GM11168 (cell line): ENCODE measurements around the gene BTBD3.

Source experiments
- in situ Hi-C: fragments of 300-500 bp; cut with MboI; formaldehyde crosslinking; loops from one replicate; pipeline ENCODE4 v1.12.0; 2022; ENCODE audit warnings: low sequenced_read_pairs; ENCODE audit not compliant: unreplicated experiment

BTBD3 gene

DNA sequence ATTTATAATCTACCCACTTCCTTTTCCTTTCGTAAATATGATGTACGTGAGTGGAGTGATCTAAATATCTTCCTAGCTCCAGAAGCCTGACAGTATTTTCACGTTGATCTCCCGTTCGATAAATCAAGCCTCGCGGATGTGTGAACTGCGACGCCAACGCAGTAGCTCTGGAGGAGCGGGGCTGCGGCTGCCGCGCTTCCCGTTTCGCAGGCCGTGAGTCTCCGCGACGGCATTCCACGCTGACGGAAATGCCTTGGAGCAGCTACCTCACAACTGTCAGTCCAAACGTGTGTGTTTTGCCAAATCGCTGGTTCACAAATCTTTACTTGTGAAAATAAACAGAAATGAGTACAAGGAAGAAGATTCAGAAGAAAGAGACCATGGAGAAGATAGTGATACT lies 41.2 kb downstream of the BTBD3 start:
- in situ Hi-C loops = no loop called here

DNA sequence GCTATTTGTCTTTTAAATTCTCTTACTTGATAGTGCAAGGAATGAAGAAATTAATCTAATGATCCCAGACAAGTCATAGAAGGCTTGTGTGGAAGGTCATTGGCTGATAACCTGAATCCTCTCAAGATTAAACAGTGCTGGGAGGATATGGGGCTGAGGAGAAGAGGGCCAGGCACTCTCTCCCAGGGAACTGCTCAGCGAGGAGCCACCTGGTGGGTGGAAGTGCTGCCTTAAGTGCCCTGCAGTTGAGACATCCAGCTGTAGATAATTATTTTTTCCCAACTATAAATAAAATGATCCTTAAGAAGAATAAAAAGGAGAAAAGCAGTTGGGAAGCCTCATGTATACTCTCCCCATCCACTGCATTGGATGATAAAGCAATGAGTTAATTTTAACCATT lies 47.9 kb downstream of the BTBD3 start:
- in situ Hi-C loops = no loop called here

DNA sequence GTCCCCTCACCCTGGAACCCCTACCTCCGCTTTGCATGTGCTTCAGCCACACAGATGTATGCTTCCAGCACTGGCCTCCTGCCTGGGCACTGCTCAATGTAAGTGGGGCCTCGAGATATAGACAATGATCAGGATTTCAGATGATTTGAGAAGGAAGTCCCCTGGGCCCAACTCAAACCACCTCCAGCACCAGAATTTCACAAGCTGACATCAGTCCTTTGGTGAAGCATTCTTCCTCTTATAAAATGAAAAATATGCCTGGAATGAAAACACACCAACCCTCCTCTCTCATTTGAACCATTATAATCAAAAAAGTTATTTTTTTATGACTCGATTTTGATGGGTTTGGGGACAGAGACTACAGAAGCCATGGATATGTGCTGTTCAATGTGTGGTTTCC lies 48.5 kb downstream of the BTBD3 start:
- in situ Hi-C loops = no loop called here

DNA sequence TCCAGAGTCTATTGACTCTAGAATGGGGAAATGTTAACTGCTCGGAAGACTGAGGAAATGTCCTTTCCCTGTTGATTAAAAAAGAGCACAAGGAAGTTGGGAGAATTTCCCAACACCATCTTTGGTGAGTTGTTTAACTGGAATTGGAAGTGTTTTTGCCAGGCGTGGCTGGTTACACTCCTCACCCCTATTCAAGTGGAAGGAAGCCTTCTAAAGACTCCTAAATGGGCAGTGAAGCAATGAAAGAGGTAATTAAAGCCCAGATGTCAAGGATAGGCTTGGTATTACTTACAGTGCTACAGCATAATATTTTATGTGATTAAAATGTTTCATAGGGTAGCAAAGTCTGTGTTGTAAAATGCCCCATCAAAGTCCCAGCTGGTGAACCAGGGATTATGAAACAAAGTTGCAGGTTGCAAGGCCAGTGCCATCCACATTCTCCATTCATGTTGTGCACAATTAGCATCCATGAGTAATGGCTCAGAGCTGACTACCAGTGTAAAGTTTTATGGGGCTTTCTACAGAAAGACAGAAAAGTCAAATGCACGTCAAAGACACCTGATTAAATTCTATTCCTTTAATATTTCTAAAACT lies 52.6 kb downstream of the BTBD3 start:
- in situ Hi-C loops = no loop called here

DNA sequence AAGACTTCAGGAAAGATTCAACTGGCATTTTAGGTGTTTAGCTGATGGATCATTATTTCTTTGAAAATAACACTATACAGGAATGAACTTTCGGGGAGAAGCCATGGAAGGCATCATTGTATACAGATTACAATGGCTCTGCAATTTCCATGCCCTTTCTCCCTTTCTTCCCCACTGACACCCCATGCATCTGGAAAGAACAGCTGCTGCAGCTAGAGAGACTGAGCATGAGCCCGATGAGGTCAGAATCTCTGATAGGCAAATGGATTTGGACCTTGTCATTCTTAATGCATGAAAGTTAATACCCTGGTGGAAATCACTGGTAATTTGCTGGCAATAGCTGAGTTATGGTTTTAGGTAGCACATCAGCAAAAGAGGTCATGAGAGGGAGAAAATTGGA lies 54.8 kb downstream of the BTBD3 start:
- in situ Hi-C loops = no loop called here
